GM13976 (cell line): ENCODE data around the gene PITHD1.
"Not testable (repeated sequence)": the region's sequence is repeated elsewhere in the genome, so short reads cannot be mapped to it uniquely, and the experiment has no call there.

Experiments
- DNase-seq: peaks from one replicate; pipeline ENCODE4 v3.0.0; 2012; ENCODE audit warnings: low spot score
- CTCF ChIP-seq: IDR thresholded peaks from 2 replicates; pipeline ENCODE4 v1.5.1; 2012; ENCODE audit warnings: borderline replicate concordance, mild to moderate bottlenecking; ENCODE audit not compliant: insufficient read depth; ENCODE audit errors: extremely low read depth, missing control alignments, control extremely low read depth
- in situ Hi-C: fragments of 300-500 bp; cut with MboI; formaldehyde crosslinking; loops from one replicate; pipeline ENCODE4 v1.12.0; 2022; ENCODE audit warnings: low sequenced_read_pairs, mixed read lengths, inconsistent platforms; ENCODE audit not compliant: unreplicated experiment

The PITHD1 gene

GRCh38 chr1:23790696-23791515 lies 12.7 kb downstream of the PITHD1 start, which contains the start of gene LYPLA2:
LYPLA2 (plus strand) TSS chr1:23791145; CDS start chr1:23792683, 1,538 bp downstream.
- in situ Hi-C loops: no loop called here
- no peak for TF ChIP-seq CTCF
- DNase-seq: peak; percentile 94

- DNase-seq: peak; percentile 73
- in situ Hi-C loops: no loop called here
- no peak for TF ChIP-seq CTCF
Measured at GRCh38 chr1:23791516-23792047, 13.4 kb downstream of the PITHD1 start.

GRCh38 chr1:23792151-23792945 lies 14.1 kb downstream of the PITHD1 start:
- in situ Hi-C loops: no loop called here
- DNase-seq: no peak
- no peak for TF ChIP-seq CTCF

- in situ Hi-C loops: no loop called here
- DNase-seq: no peak
- no peak for TF ChIP-seq CTCF
Measured at GRCh38 chr1:23793018-23793781, 15.0 kb downstream of the PITHD1 start.

GRCh38 chr1:23793861-23794731 lies 15.9 kb downstream of the PITHD1 start:
- TF ChIP-seq CTCF: no peak
- in situ Hi-C loops: no loop called here
- DNase-seq: no peak

GRCh38 chr1:23794732-23795182 lies 16.5 kb downstream of the PITHD1 start:
- in situ Hi-C loops, DNase-seq: not testable (repeated sequence)
